ENCODE data around the gene GET3.
A peak's percentile ranks its signal among the peaks of the same experiment; 100 is the strongest.
"Not testable (repeated sequence)": the region's sequence is repeated elsewhere in the genome, so short reads cannot be mapped to it uniquely, and the experiment has no call there.

GET3 gene

DNA sequence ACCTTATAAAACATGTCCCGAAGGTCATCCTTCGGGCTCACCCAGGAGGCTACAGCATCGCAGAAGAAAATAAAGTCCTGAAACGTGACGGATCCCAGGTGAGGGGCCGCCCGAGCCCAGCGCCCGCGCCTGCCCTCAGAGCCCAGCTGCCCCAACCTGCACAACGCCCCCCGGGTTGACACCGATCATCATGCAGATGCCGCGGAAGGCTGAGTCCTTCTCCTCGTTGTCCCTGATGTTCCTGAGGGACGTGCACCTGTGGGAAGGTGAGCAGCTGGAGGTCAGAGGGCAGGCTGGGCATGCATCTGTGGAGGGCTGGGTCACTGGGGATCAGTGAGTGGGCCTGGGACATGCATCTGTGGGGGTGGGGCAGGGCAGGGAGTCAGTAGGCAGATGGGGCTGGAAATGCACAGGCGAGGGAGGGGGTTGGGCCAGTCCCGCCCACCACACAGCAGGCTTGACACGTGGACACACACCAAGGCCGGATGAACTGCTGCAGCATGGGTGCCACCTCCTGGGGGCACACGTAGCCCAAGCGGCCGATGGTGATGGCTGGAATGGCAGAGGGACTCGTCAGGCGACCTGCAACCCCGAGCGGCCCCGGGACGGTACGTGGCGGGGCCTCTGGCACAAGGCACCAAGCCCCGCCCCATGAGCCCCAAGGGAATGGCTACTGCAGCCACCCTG lies 35.6 kb upstream of the GET3 start:
- no peak overlapping the region for H3K4me2 ChIP-seq (ENCODE audit: low read length)
- H3K4me1 ChIP-seq (ENCODE audit: control insufficient read depth, insufficient read depth, low read length) = peaks cover 6% of the 10 kb centered on the region
- no peaks in the 10 kb centered on the region for H3K27me3 ChIP-seq (ENCODE audit: control insufficient read depth, insufficient read depth, low read length)
- H3K36me3 ChIP-seq (ENCODE audit: insufficient read depth, low read length) = peaks cover 76% of the 10 kb centered on the region
- no peaks in the 10 kb centered on the region for H3K9me3 ChIP-seq (replicated peaks; ENCODE audit: low read length)
- H3K4me3 ChIP-seq (ENCODE audit: low read length) = no peak overlapping the region
- H3K9ac ChIP-seq (ENCODE audit: low read depth, low read length) = no peak overlapping the region

DNA sequence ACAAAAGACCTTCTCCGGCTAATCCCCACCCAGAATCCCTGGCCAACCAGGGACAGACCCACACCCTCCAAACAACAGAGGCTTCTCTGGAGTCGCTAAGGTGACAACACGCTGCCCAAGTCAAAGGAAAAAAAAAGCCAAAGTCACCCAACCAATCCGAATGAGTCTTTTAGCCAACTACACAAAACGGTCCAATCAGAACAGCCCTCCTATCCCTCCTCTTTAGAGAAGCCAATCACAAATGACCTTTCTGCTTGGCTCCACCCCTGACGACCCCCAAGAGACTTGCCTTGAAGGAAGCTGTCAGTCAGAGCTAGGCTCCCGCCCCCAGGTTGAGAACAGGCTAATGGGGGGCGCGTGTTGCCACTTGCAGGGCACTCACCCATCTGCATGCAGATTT lies 34.3 kb upstream of the GET3 start:
- Histone ChIP-seq H3K9ac (ENCODE audit: low read depth, low read length) (no peak overlapping the region), H3K27me3 (ENCODE audit: control insufficient read depth, insufficient read depth, low read length) (no peaks in the 10 kb centered on the region), H3K4me3 (ENCODE audit: low read length) (no peak overlapping the region), H3K9me3 (replicated peaks; ENCODE audit: low read length) (no peaks in the 10 kb centered on the region), H3K4me1 (ENCODE audit: control insufficient read depth, insufficient read depth, low read length) (no peaks in the 10 kb centered on the region), H3K4me2 (ENCODE audit: low read length) (no peak overlapping the region), H3K36me3 (ENCODE audit: insufficient read depth, low read length) (peaks cover 77% of the 10 kb centered on the region)

DNA sequence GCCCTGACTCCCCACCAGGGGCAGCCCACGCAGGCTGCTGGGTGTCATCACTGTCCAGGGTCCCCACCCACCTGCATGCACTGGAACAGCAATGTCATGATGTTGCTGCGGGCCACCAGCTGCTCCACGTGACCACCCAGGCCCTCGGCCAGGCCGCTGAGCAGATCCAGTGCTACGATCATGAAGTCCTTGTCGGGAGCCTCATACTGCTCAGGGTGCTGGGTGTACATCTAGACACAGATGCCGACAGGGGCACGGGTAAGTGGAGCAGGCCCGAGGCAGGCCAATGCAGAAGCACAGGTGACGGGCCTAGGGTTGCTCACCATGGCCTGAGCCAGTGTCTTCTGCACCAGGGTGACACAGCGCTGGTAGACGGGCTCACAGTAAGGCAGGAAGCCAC lies 32.1 kb upstream of the GET3 start:
- H3K9ac ChIP-seq (ENCODE audit: low read depth, low read length) = no peak overlapping the region
- no peaks in the 10 kb centered on the region for H3K27me3 ChIP-seq (ENCODE audit: control insufficient read depth, insufficient read depth, low read length)
- no peak overlapping the region for H3K4me3 ChIP-seq (ENCODE audit: low read length)
- H3K4me1 ChIP-seq (ENCODE audit: control insufficient read depth, insufficient read depth, low read length) = no peaks in the 10 kb centered on the region
- no peak overlapping the region for H3K4me2 ChIP-seq (ENCODE audit: low read length)
- peaks cover 79% of the 10 kb centered on the region for H3K36me3 ChIP-seq (ENCODE audit: insufficient read depth, low read length)
- H3K9me3 ChIP-seq (replicated peaks; ENCODE audit: low read length) = no peaks in the 10 kb centered on the region

GRCh38 chr19:12705654-12706331 lies 31.5 kb upstream of the GET3 start:
- H3K9ac ChIP-seq (ENCODE audit: low read depth, low read length) = no peak overlapping the region
- H3K36me3 ChIP-seq (ENCODE audit: insufficient read depth, low read length) = peaks cover 79% of the 10 kb centered on the region
- H3K27me3 ChIP-seq (ENCODE audit: control insufficient read depth, insufficient read depth, low read length) = no peaks in the 10 kb centered on the region
- H3K9me3 ChIP-seq (replicated peaks; ENCODE audit: low read length) = no peaks in the 10 kb centered on the region
- no peak overlapping the region for H3K4me3 ChIP-seq (ENCODE audit: low read length)
- no peak overlapping the region for H3K4me2 ChIP-seq (ENCODE audit: low read length)
- no peaks in the 10 kb centered on the region for H3K4me1 ChIP-seq (ENCODE audit: control insufficient read depth, insufficient read depth, low read length)

GRCh38 chr19:12706332-12706718 lies 31.0 kb upstream of the GET3 start:
- Histone ChIP-seq H3K4me2 (ENCODE audit: low read length) (no peak overlapping the region), H3K27me3 (ENCODE audit: control insufficient read depth, insufficient read depth, low read length) (no peaks in the 10 kb centered on the region), H3K4me3 (ENCODE audit: low read length) (no peak overlapping the region), H3K4me1 (ENCODE audit: control insufficient read depth, insufficient read depth, low read length) (no peaks in the 10 kb centered on the region), H3K9ac (ENCODE audit: low read depth, low read length) (no peak overlapping the region), H3K36me3 (ENCODE audit: insufficient read depth, low read length) (peaks cover 77% of the 10 kb centered on the region), H3K9me3 (replicated peaks; ENCODE audit: low read length) (no peaks in the 10 kb centered on the region)

GRCh38 chr19:12708641-12709040 lies 28.7 kb upstream of the GET3 start:
- Histone ChIP-seq H3K4me1 (ENCODE audit: control insufficient read depth, insufficient read depth, low read length) (no peaks in the 10 kb centered on the region), H3K27me3 (ENCODE audit: control insufficient read depth, insufficient read depth, low read length) (no peaks in the 10 kb centered on the region), H3K4me2 (ENCODE audit: low read length) (no peak overlapping the region), H3K36me3 (ENCODE audit: insufficient read depth, low read length) (peaks cover 75% of the 10 kb centered on the region), H3K4me3 (ENCODE audit: low read length) (no peak overlapping the region), H3K9ac (ENCODE audit: low read depth, low read length) (no peak overlapping the region), H3K9me3 (replicated peaks; ENCODE audit: low read length) (no peaks in the 10 kb centered on the region)

DNA sequence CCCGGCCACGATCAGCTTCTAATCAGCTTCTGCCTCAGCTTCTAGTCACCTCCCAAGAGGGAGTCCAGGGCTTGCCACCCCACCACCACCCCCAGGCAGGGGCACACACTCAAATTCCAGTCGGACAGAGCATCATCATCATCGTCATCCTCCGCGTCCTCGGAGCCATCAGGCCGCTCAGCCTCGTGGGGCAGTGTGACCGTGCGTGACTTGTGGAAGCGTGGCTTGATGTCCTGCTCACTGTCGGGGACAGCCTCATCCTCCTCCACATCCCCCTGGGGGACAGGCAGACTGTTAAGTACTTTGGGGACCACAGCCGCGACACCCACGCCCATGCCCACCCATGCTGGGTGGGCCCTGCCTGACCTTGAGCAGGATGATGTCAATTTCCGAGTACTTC lies 26.1 kb upstream of the GET3 start:
- Histone ChIP-seq H3K9me3 (replicated peaks; ENCODE audit: low read length) (no peaks in the 10 kb centered on the region), H3K27me3 (ENCODE audit: control insufficient read depth, insufficient read depth, low read length) (no peaks in the 10 kb centered on the region), H3K4me3 (ENCODE audit: low read length) (no peak overlapping the region), H3K4me1 (ENCODE audit: control insufficient read depth, insufficient read depth, low read length) (no peaks in the 10 kb centered on the region), H3K9ac (ENCODE audit: low read depth, low read length) (no peak overlapping the region), H3K4me2 (ENCODE audit: low read length) (no peak overlapping the region), H3K36me3 (ENCODE audit: insufficient read depth, low read length) (peaks cover 78% of the 10 kb centered on the region)

- H3K4me1 ChIP-seq (ENCODE audit: control insufficient read depth, insufficient read depth, low read length); H3K9ac ChIP-seq (ENCODE audit: low read depth, low read length); H3K4me3 ChIP-seq (ENCODE audit: low read length); H3K4me2 ChIP-seq (ENCODE audit: low read length); H3K27me3 ChIP-seq (ENCODE audit: control insufficient read depth, insufficient read depth, low read length); H3K9me3 ChIP-seq (replicated peaks; ENCODE audit: low read length): not testable (repeated sequence)
- peaks cover 77% of the 10 kb centered on the region for H3K36me3 ChIP-seq (ENCODE audit: insufficient read depth, low read length)
These were observed 25.2 kb upstream of the GET3 start for GRCh38 chr19:12712077-12712476.

DNA sequence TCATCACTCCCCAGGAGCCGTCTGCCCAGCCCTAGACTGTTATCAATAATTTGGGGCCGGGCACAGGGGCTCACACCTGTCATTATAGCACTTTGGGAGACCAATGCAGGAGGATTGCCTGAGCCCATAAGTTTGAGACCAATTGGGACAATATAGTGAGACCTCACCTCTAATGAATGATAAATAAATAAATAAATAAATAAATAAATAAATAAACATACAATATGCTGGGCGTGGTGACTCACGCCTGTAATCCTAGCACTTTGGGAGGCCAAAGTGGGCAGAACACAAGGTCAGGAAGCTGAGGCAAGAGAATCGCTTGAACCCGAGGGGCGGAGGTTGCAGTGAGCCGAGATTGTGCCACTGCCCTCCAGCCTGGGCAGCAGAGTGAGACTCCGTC lies 24.0 kb upstream of the GET3 start:
- H3K4me1 ChIP-seq (ENCODE audit: control insufficient read depth, insufficient read depth, low read length); H3K9ac ChIP-seq (ENCODE audit: low read depth, low read length); H3K9me3 ChIP-seq (replicated peaks; ENCODE audit: low read length); H3K27me3 ChIP-seq (ENCODE audit: control insufficient read depth, insufficient read depth, low read length); H3K4me3 ChIP-seq (ENCODE audit: low read length); H3K4me2 ChIP-seq (ENCODE audit: low read length): not testable (repeated sequence)
- peaks cover 81% of the 10 kb centered on the region for H3K36me3 ChIP-seq (ENCODE audit: insufficient read depth, low read length)

- Histone ChIP-seq H3K27me3 (ENCODE audit: control insufficient read depth, insufficient read depth, low read length) (no peaks in the 10 kb centered on the region), H3K9me3 (replicated peaks; ENCODE audit: low read length) (no peaks in the 10 kb centered on the region), H3K4me1 (ENCODE audit: control insufficient read depth, insufficient read depth, low read length) (peaks cover 13% of the 10 kb centered on the region), H3K9ac (ENCODE audit: low read depth, low read length) (no peak overlapping the region), H3K4me2 (ENCODE audit: low read length) (no peak overlapping the region), H3K36me3 (ENCODE audit: insufficient read depth, low read length) (peaks cover 79% of the 10 kb centered on the region), H3K4me3 (ENCODE audit: low read length) (no peak overlapping the region)
These were observed 22.2 kb upstream of the GET3 start for GRCh38 chr19:12715102-12715501.

DNA sequence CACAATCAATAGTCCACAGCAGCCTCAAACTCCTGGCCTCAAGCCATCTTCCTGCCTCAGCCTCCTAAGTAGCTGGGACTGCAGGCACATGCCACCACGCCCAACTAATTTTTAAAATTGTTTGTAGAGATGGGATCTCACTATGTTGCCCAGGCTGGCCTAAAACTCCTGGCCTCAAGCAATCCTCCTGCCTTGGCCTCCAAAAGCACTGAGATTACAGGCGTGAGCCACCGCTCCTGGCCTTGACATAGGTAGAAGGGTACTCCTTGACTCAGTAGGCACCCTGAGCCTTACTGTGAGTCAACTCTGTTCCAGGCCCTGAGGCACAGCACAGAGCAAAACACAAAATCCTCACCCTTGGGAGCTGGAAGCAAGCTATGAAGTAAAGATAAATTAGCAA lies 21.4 kb upstream of the GET3 start:
- H3K9me3 ChIP-seq (replicated peaks; ENCODE audit: low read length) = no peaks in the 10 kb centered on the region
- no peak overlapping the region for H3K4me2 ChIP-seq (ENCODE audit: low read length)
- H3K36me3 ChIP-seq (ENCODE audit: insufficient read depth, low read length) = peaks cover 74% of the 10 kb centered on the region
- no peak overlapping the region for H3K9ac ChIP-seq (ENCODE audit: low read depth, low read length)
- H3K27me3 ChIP-seq (ENCODE audit: control insufficient read depth, insufficient read depth, low read length) = no peaks in the 10 kb centered on the region
- peaks cover 21% of the 10 kb centered on the region for H3K4me1 ChIP-seq (ENCODE audit: control insufficient read depth, insufficient read depth, low read length)
- no peak overlapping the region for H3K4me3 ChIP-seq (ENCODE audit: low read length)

DNA sequence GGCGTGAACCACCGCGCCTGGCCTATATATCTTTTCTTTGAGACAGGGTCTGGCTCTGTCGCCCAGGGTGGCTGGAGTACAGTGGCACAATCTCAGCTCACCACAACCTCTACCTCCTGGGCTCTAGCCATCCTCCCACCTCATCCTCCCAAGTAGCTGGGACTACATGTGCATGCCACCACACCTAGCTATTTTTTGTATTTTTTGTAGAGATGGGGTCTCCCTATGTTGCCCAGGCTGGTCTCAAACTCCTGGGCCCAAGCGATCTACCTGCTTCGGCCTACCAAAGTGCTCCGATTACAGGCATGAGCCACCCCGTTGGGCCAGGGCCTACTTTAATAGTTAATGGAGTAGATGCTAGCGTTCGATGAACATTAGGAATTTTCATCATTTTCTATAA lies 17.0 kb upstream of the GET3 start:
- peaks cover 37% of the 10 kb centered on the region for H3K36me3 ChIP-seq (ENCODE audit: insufficient read depth, low read length)
- H3K4me3 ChIP-seq (ENCODE audit: low read length) = peak overlapping the region; percentile 88
- H3K9ac ChIP-seq (ENCODE audit: low read depth, low read length) = peak overlapping the region; percentile 91
- H3K4me2 ChIP-seq (ENCODE audit: low read length) = peak overlapping the region; percentile 100
- peaks cover 26% of the 10 kb centered on the region for H3K4me1 ChIP-seq (ENCODE audit: control insufficient read depth, insufficient read depth, low read length)
- no peaks in the 10 kb centered on the region for H3K9me3 ChIP-seq (replicated peaks; ENCODE audit: low read length)
- no peaks in the 10 kb centered on the region for H3K27me3 ChIP-seq (ENCODE audit: control insufficient read depth, insufficient read depth, low read length)

All from skeletal muscle satellite cell (primary cell).